ENCODE measurements around the gene ANO2.
"Not testable (repeated sequence)": the region's sequence is repeated elsewhere in the genome, so short reads cannot be mapped to it uniquely, and the experiment has no call there.

ANO2 gene

GRCh38 chr12:5887819-5888218 lies 57.2 kb downstream of the ANO2 start:
- not testable (repeated sequence) for DNase-seq (ENCODE audit: low read depth in 2 of 2)

DNA sequence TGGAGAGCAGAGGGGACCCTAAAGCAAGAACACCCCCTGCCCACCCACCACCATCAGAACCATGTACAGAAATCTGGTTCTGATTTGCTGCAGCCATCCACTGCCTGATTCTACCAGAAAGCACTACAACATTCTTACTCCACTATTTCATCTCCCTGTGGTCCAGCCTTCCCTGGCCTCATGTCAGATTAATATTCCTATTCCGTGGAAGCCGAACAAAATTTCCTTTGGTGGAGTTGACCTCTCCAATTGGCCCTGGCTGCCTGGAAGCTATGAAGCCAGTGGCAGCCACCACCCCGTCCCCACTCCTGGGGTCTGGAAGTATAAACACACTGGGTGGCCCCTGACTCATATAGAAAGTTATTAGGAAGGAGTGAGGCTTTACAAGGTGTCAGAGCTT lies 60.2 kb downstream of the ANO2 start:
- DNase-seq (ENCODE audit: low read depth in 2 of 2): no peak

GRCh38 chr12:5884285-5884684 lies 60.8 kb downstream of the ANO2 start:
- no peak for DNase-seq (ENCODE audit: low read depth in 2 of 2)

- no peak for DNase-seq (ENCODE audit: low read depth in 2 of 2)
Observed at GRCh38 chr12:5882511-5883190, 62.4 kb downstream of the ANO2 start.

- DNase-seq (ENCODE audit: low read depth in 2 of 2): no peak
Observed at GRCh38 chr12:5881666-5882065, 63.4 kb downstream of the ANO2 start.

- DNase-seq (ENCODE audit: low read depth in 2 of 2): no peak
Observed at GRCh38 chr12:5881101-5881606, 63.9 kb downstream of the ANO2 start.

- DNase-seq (ENCODE audit: low read depth in 2 of 2): no peak
Observed at GRCh38 chr12:5875851-5876250, 69.2 kb downstream of the ANO2 start.

DNA sequence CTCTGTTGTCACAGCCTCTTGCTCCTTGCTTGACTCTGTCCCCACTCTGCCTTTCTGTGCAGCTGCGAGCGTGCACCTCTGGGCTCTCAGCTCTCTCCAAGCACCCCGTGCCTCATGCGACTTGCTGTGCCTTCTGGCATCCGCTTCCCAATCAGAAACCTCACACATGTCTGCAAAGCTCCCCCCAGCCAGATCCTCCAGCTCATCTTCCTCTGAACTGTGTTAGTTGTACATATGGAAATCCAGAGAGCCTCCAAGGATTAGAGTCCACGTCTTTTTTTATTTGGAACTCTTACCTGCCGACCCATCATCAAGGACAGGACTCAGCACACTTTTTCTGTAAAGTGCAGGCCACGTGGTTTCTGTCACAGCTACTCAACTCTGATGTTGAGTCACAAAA lies 70.5 kb downstream of the ANO2 start:
- no peak for DNase-seq (ENCODE audit: low read depth in 2 of 2)

- no peak for DNase-seq (ENCODE audit: low read depth in 2 of 2)
Observed at GRCh38 chr12:5873281-5873919, 71.7 kb downstream of the ANO2 start.

- DNase-seq (ENCODE audit: low read depth in 2 of 2): no peak
Observed at GRCh38 chr12:5872745-5873144, 72.3 kb downstream of the ANO2 start.

DNA sequence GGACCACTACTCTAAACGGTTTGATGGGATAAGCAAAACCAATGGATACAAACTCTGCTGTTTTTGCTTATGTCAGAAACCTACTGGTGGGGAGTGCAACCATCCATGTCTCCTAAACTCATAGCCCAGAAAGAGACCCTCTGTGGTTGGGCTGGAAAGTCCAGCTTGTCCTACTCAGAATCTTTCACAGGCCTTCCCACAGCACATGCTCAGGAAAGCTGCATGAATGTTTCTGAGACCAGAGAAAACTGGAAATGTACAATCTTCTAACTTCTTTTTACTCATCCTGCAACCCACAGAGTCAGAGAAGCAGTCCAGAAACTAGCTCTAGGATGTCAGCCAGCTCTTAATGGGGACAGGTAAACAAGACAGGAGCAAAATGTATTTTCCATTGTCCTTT lies 73.3 kb downstream of the ANO2 start:
- no peak for DNase-seq (ENCODE audit: low read depth in 2 of 2)

GRCh38 chr12:5870183-5870582 lies 74.9 kb downstream of the ANO2 start:
- DNase-seq (ENCODE audit: low read depth in 2 of 2): no peak

- DNase-seq (ENCODE audit: low read depth in 2 of 2): no peak
Observed at GRCh38 chr12:5868625-5869295, 76.3 kb downstream of the ANO2 start.

DNA sequence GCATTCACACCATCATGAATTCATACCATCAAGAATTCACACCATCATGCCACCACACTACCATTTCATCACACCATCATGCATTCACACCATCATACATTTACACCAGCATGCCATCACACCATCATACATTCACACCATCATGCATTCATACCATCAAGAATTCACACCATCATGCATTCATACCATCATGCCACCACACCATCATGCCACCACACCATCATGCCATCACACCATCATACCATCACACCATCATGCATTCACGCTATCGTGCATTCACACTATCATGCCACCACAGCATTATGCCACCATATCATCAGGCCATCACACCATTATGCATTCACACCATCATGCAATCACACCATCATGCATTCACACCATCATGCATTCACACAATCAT lies 79.7 kb downstream of the ANO2 start:
- no peak for DNase-seq (ENCODE audit: low read depth in 2 of 2)

DNA sequence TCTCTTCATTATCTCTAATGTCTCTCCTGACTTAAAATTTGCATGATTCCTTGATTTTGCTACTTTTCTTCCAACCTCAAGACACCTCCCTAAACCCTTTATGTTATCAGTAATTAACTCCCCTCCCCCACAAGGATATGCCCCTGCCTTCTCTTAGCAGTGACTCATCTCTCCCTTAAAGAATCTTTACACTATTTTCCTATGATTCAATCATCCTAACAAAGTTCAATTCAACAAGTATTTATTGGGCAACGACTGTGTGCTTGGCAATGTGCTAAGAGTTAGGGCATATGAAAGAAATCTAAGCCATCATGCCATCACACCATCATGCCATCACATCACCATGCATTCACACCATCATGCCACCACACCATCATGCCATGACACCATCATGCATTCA lies 80.1 kb downstream of the ANO2 start:
- no peak for DNase-seq (ENCODE audit: low read depth in 2 of 2)

GRCh38 chr12:5864301-5864700 lies 80.8 kb downstream of the ANO2 start:
- no peak for DNase-seq (ENCODE audit: low read depth in 2 of 2)

DNA sequence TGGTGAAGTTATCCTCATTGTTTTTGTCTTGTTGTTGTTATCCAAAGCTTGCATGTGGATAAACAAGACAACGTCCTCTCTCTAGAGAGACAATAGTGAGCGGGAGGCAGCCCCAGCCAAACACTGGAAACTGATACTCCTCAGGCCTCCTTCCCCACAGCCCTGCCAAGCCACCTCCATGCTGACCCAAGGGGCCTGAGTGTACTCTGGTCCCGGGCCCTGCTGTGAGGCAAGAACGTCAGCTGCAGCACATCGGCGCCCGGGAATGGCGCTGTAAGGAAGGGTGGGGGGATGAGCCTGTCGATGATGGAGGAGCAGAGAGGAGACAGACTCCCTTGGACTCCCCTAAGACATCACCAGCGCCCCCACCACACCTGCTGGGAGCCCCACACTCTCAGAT lies 83.6 kb downstream of the ANO2 start:
- no peak for DNase-seq (ENCODE audit: low read depth in 2 of 2)

- no peak for DNase-seq (ENCODE audit: low read depth in 2 of 2)
Observed at GRCh38 chr12:5856692-5857091, 88.4 kb downstream of the ANO2 start.

DNA sequence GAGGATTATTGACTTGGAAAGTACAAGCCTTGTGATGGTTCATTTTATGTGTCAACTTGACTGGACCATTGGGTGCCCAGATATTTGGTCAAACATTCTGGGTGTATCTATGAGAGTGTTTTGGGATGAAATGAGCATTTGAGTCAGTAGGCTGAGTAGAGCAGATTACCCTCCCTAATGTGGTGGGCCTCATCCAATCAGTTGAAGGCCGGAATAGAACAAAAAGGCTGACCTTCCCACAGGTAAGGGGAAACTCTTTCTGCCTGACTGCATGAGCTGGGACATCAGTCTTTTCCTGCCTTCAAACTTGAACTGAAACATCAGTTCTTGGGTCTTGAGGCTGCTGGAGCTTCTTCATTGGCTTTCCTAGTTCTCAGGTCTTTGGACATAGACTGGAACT lies 98.1 kb downstream of the ANO2 start:
- DNase-seq (ENCODE audit: low read depth in 2 of 2): no peak

DNA sequence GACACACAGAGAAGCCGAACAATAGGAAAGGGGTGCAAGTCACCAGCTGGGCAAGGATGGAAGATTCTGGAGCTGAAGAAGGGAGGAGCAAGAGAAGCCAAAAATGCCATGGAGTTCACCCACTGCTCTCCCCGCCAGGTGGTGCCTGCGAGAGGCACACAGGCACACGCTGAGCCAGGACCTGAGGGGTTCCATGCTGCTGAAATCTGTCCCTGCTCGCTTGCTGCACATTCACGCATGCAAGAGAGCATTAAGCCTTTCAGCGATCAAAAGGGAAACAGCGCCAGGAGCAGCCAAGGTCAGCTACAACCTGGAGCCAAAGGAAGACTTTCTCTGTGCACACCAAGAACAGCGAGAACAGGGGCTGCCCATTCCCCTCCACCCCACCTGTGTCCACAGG lies 104.1 kb downstream of the ANO2 start:
- DNase-seq (ENCODE audit: low read depth in 2 of 2): no peak

DNA sequence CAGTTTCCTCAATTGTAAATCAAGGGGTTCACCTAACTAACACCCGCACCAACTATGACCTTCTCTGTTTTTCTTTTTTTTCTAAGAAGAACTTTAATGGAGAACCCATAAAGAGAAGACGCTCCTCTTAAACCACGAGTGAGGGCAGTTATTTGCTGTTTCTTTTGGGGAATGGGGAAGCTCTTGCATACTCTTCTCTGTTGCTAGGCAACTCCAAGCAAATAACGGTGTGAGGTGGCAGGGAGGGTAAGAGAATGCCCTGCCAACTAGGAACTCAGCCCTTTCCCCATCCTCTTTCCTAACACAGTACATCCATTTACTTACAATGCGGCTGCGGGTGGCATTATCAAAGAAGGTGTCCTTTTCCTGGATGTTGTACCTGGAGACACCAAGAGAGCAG lies 114.9 kb downstream of the ANO2 start:
- no peak for DNase-seq (ENCODE audit: low read depth in 2 of 2)

DNA sequence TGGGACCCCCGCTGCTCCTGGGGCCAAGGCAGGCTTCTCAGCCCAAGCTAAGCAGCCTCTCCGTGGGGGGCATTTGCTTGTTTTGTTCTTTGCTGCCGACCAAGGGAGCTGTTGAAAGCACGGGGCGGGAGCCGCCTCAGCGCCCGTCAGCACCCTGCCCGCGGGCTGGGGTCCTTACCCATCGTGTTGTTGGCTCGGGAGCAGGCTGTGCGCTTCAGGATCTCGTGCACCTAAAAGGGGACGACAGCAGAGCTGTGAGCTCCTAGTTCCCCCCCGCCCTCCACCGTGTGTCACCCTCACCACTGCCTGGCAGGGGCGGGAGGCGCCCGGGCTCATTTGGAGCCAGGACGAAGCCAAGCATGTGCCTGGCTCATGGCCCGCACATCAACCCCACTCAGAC lies 117.5 kb downstream of the ANO2 start:
- no peak for DNase-seq (ENCODE audit: low read depth in 2 of 2)

- DNase-seq (ENCODE audit: low read depth in 2 of 2): not testable (repeated sequence)
Observed at GRCh38 chr12:5825761-5826160, 119.3 kb downstream of the ANO2 start.

All from stimulated activated CD8-positive, alpha-beta memory T cell treated with anti-CD3 and anti-CD28 coated beads, Interleukin-15, amount 100 ng/mL, for 4 hours (primary cell).